Neural progenitor cell (in vitro differentiated cells): ENCODE data around the gene TPCN1.

Experiments used
- EZH2phosphoT487 ChIP-seq: fragments of 200-600 bp; sonication (generic); IDR thresholded peaks from 2 replicates; pipeline ENCODE4 v1.6.1; 2017; ENCODE audit warnings: antibody characterized with exemption
- TF ChIP-seq, protein P1 (sequence below): fragments of 200-600 bp; sonication (generic); IDR thresholded peaks from 2 replicates; pipeline ENCODE4 v1.5.1; 2017; ENCODE audit warnings: antibody characterized with exemption, mild to moderate bottlenecking

- TF ChIP-seq EZH2phosphoT487, result no peak
- TF ChIP-seq, protein P1, sequence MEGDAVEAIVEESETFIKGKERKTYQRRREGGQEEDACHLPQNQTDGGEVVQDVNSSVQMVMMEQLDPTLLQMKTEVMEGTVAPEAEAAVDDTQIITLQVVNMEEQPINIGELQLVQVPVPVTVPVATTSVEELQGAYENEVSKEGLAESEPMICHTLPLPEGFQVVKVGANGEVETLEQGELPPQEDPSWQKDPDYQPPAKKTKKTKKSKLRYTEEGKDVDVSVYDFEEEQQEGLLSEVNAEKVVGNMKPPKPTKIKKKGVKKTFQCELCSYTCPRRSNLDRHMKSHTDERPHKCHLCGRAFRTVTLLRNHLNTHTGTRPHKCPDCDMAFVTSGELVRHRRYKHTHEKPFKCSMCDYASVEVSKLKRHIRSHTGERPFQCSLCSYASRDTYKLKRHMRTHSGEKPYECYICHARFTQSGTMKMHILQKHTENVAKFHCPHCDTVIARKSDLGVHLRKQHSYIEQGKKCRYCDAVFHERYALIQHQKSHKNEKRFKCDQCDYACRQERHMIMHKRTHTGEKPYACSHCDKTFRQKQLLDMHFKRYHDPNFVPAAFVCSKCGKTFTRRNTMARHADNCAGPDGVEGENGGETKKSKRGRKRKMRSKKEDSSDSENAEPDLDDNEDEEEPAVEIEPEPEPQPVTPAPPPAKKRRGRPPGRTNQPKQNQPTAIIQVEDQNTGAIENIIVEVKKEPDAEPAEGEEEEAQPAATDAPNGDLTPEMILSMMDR, result no peak
Measured at GRCh38 chr12:113320401-113320800, 99.1 kb downstream of the TPCN1 start.
